Lower leg skin (tissue), 3 donors: Measurements from ENCODE around the gene DOK7.

Experiments used
- CTCF ChIP-seq, 3 donors: fragments of 450-650 bp; IDR thresholded peaks; one replicate each; pipeline ENCODE4 v1.5.1; 2016; ENCODE audit warnings: antibody characterized with exemption in 3 of 3, mild to moderate bottlenecking in 3 of 3, moderate library complexity in 2 of 3
- POLR2A ChIP-seq, 2 donors: fragments of 450-650 bp; IDR thresholded peaks; one replicate each; pipeline ENCODE4 v1.6.1; 2016 to 2017; ENCODE audit warnings: antibody characterized with exemption in 2 of 2, mild to moderate bottlenecking in 1 of 2, moderate library complexity in 1 of 2

GRCh38 chr4:3468154-3468553 lies 5.0 kb downstream of the DOK7 start:
- no peak for TF ChIP-seq CTCF (IDR thresholded peaks at IDR 0.05)
- no peak for TF ChIP-seq POLR2A (IDR thresholded peaks at IDR 0.05)
